Body of pancreas (tissue), 4 donors: ENCODE measurements around the gene PRR19. TPM values are rescaled to one million over a fixed set of nuclear protein-coding genes. Genes with fewer than 3 reads are reported as not detected.

Experiments
- ATAC-seq: fragments of 150-250 bp; one replicate; pipeline ENCODE4 v1.9.1; 2016
- DNase-seq, 4 donors: peaks; one replicate each; pipeline ENCODE4 v3.0.0-alpha.2; 2019
- H3K27ac ChIP-seq, 4 donors: fragments of 200-600 bp; sonication (generic); 1 replicate in 3 of 4; 2 replicates in 1 of 4; pipeline versions ENCODE4 v1.5.1 to v1.6.1; 2016 to 2019; ENCODE audit warnings: mild to moderate bottlenecking in 1 of 4, mixed read lengths in 1 of 4, moderate library complexity in 1 of 4
- H3K27me3 ChIP-seq, 2 donors: fragments of 200-600 bp; sonication (generic); one replicate each; pipeline ENCODE4 v1.6.0; 2016; ENCODE audit warnings: mild to moderate bottlenecking in 1 of 2
- H3K36me3 ChIP-seq, 2 donors: fragments of 200-600 bp; sonication (generic); replicated peaks in 1 of 2; 2 replicates each; pipeline ENCODE4 v1.5.1; 2016; ENCODE audit warnings: low read depth in 2 of 2; ENCODE audit not compliant: insufficient read depth in 1 of 2
- H3K4me1 ChIP-seq: fragments of 200-600 bp; sonication (generic); one replicate; pipeline ENCODE4 v1.6.0; 2016
- H3K4me3 ChIP-seq, 2 donors: fragments of 200-600 bp; sonication (generic); 1 replicate in 1 of 2; 2 replicates in 1 of 2; pipeline ENCODE4 v1.5.1; 2016 to 2019
- H3K9me3 ChIP-seq, 3 donors: fragments of 200-600 bp; sonication (generic); 1 replicate in 2 of 3; 2 replicates in 1 of 3; pipeline ENCODE4 v1.5.1; 2016
- POLR2A ChIP-seq, 3 donors: fragments of 450-650 bp; IDR thresholded peaks; one replicate each; pipeline ENCODE4 v1.6.1; 2016; ENCODE audit warnings: antibody characterized with exemption in 3 of 3, mild to moderate bottlenecking in 2 of 3
- WGBS, 2 donors: methylation state at CpG; one replicate each; pipeline ENCODE4 v1.1.5; 2017; 5-methylcytosine and 5-hydroxymethylcytosine counted together
- intact Hi-C: fragments of 100-400 bp; cut with DNase I; formaldehyde crosslinking; loops from one replicate; pipeline ENCODE4 v1.15.1; 2023
- total RNA-seq, 2 donors: library from RNA; depleted of rRNA; stranded (reverse); fragments of >200 nt; gene quantifications; one replicate each; pipeline ENCODE4 v1.1.0, GENCODE V29; 2016
- TF ChIP-seq, protein P1 (sequence below), 7 experiments: fragments of 450-650 bp in 4 of 7; fragments of 200-600 bp in 3 of 7; sonication (generic) in 3 of 7; IDR thresholded peaks; one replicate each; pipeline ENCODE4 v1.5.1; 2016 to 2019; ENCODE audit warnings: antibody characterized with exemption in 7 of 7

PRR19 gene
- total RNA-seq, 2 donors from 2014 or later, result 0.52 TPM; not detected in 1

DNA sequence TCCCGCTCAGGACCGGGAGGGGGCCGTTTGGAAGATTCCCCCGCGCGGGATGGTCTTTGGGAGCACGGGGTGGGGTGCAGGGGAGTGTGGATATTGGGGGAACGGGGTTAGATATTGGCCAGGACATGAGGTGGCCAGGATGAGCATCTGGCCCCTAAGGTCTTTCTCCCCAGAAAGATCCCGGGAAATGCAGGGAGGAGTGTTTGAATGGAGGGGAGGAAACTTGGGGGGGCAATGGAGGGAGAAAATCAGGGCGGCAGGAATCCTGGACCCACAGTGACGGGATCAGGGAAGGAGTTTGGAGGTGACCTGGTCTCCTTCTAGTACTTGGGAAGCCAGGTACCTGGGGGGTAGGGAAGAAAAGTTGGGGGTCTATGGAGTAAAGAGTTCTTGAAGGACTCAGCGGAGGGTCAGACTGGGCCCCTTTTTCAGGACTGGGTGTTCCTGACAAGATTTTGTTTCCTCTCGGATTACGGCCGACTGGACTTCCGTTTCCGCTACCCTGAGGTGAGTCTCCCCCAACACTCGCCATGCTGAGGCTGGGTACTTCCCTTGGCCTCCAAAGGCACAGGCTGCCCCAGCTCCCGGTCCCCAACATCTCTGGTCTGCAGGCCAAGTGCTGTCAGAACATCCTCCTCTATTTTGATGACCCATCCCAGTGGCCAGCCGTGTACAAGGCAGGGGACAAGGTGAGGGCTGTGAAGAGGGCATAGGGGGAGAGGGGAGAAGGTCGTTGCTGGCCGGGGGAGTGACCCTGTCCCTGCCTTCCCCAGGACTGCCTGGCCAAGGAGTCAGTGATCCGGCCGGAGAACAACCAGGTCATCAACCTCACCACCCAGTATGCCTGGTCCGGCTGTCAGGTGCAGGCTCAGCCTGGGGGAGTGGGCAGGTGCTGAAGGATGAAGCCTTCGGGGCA lies 12.2 kb downstream of the PRR19 start:
- DNase-seq (no peak), ATAC-seq (no peak)
- Histone ChIP-seq H3K27me3 (no peaks in the 10 kb centered on the region), H3K36me3 (no peaks in the 10 kb centered on the region), H3K4me3 (no peak overlapping the region), H3K27ac (no peak overlapping the region), H3K4me1 (peaks cover 15% of the 10 kb centered on the region), H3K9me3 (no peaks in the 10 kb centered on the region)
- intact Hi-C loops, result no loop called here
- 36 to 38% methylated on average over 23 to 26 of the region's 26 CpGs for WGBS, 2 donors
- TF ChIP-seq, protein P1, sequence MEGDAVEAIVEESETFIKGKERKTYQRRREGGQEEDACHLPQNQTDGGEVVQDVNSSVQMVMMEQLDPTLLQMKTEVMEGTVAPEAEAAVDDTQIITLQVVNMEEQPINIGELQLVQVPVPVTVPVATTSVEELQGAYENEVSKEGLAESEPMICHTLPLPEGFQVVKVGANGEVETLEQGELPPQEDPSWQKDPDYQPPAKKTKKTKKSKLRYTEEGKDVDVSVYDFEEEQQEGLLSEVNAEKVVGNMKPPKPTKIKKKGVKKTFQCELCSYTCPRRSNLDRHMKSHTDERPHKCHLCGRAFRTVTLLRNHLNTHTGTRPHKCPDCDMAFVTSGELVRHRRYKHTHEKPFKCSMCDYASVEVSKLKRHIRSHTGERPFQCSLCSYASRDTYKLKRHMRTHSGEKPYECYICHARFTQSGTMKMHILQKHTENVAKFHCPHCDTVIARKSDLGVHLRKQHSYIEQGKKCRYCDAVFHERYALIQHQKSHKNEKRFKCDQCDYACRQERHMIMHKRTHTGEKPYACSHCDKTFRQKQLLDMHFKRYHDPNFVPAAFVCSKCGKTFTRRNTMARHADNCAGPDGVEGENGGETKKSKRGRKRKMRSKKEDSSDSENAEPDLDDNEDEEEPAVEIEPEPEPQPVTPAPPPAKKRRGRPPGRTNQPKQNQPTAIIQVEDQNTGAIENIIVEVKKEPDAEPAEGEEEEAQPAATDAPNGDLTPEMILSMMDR (IDR thresholded peaks at IDR 0.05), result no peak
- TF ChIP-seq POLR2A (IDR thresholded peaks at IDR 0.05), result no peak

DNA sequence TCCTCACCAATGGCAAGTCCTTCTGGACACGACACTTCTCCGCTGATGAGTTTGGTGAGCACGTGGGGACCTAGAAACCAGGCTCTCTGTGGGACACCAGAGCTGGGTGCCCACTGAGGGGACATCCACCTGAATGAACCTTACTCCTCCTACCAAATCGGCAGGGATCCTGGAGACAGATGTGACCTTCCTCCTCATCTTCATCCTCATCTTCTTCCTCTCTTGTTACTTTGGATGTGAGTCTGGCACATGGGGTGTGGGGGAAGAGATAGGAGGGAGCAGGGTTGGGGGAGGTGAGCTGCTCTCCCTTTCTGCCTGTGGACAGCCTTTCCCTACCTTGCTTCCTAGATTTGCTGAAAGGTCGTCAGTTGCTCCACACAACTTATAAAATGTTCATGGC lies 13.1 kb downstream of the PRR19 start:
- Histone ChIP-seq H3K4me1 (peaks cover 15% of the 10 kb centered on the region), H3K27me3 (no peaks in the 10 kb centered on the region), H3K36me3 (no peaks in the 10 kb centered on the region), H3K4me3 (no peak overlapping the region), H3K27ac (no peak overlapping the region), H3K9me3 (no peaks in the 10 kb centered on the region)
- DNase-seq, result no peak
- 72 to 77% methylated on average over 4 to 5 of the region's 5 CpGs for WGBS, 2 donors
- intact Hi-C loops, result no loop called here
- ATAC-seq, result no peak
- no peak for TF ChIP-seq POLR2A (IDR thresholded peaks at IDR 0.05)
- TF ChIP-seq, protein P1 (IDR thresholded peaks at IDR 0.05), result no peak

DNA sequence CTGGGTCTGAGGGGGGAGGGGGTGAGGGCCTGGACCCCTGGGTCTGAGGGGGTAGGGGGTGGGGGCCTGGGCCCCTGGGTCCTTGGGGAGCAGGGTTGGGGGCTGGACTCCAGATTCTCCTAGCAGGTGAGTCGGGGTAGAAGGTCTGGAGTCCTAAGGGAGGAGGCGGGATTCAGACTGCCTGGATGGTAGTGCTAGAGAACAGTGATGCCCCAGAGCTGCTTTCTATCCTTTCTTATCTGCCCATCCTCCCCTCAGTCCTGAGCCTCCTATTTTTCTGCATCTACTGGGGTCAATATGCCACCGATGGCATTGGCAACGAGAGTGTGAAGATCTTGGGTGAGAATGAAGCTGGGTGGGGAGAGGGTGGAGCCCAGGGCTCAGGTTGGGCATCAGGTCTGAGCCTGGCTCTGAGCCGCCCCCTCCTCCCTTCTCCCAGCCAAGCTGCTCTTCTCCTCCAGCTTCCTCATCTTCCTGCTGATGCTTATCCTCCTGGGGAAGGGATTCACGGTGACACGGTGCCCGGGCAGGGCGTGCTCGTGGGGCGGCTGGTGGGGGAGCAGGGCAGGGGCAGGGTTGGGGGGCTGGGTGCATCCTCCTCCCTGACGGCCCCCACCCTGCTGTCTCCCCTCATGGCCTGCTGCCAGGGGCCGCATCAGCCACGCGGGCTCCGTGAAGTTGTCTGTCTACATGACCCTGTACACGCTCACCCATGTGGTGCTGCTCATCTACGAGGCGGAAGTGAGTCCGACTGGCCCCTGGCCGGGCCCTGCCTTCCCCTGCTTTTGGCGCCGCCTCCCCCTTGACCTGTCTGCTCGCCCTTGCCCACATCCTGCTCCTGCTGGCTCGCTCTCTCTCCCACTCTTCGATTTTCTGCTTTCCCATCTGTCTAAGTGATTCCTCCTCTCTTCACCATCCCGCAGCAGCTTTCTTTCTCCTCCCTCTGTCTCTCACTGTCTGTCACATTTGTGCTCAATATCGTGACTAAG lies 14.6 kb downstream of the PRR19 start:
- Histone ChIP-seq H3K9me3 (no peaks in the 10 kb centered on the region), H3K36me3 (no peaks in the 10 kb centered on the region), H3K4me1 (peaks cover 15% of the 10 kb centered on the region), H3K27ac (no peak overlapping the region), H3K27me3 (no peaks in the 10 kb centered on the region), H3K4me3 (no peak overlapping the region)
- no peak for DNase-seq
- no peak for ATAC-seq
- TF ChIP-seq POLR2A (IDR thresholded peaks at IDR 0.05), result no peak
- TF ChIP-seq, protein P1 (IDR thresholded peaks at IDR 0.05), result no peak
- WGBS, 2 donors, result 46% methylated on average over 20 to 28 of the region's 28 CpGs
- intact Hi-C loops, result no loop called here

DNA sequence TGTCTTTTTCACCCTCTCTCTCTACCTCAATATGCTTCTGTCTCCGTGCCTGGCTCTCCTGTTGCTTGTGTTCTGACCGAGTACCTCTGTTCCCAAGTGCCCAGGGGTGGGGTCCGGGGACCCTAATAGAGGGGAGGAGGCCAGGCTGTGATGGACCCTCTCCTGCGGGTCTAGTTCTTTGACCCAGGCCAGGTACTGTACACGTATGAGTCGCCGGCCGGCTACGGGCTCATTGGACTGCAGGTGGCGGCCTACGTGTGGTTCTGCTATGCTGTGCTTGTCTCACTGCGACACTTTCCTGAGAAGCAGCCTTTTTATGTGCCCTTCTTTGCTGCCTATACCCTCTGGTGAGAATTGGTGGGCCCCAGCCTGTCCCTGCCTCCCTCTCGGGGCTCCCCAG lies 15.6 kb downstream of the PRR19 start:
- H3K27ac ChIP-seq, result no peak overlapping the region
- no peaks in the 10 kb centered on the region for H3K36me3 ChIP-seq
- H3K4me1 ChIP-seq, result peaks cover 14% of the 10 kb centered on the region
- no peak for ATAC-seq
- no peak for DNase-seq
- whole genome bisulfite sequencing, 2 donors, result 81 to 84% methylated on average over 13 of the region's 13 CpGs
- no peak for TF ChIP-seq POLR2A (IDR thresholded peaks at IDR 0.05)
- H3K9me3 ChIP-seq, result no peaks in the 10 kb centered on the region
- no peaks in the 10 kb centered on the region for H3K27me3 ChIP-seq
- intact Hi-C loops, result no loop called here
- no peak overlapping the region for H3K4me3 ChIP-seq

DNA sequence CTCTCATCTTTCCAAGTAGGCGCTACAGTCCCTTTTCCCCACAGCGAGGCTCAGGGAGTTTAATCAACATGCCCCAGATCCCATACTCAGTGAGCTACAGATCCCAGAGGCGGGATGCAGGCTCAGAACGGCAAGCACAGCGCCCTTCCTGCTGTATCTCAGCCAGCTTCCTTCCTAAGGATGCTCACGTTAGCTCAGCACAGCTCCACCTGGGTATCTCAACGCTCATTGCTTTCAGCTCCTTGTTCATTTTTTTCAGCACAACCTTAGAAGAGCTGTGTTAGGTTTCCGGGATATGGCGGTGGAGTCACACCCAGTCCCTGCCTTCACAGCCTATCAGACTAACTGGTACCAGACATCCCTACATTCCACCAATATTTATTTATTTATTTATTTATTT lies 20.4 kb downstream of the PRR19 start:
- Histone ChIP-seq H3K27ac (no peak overlapping the region), H3K36me3 (no peaks in the 10 kb centered on the region), H3K4me3 (no peak overlapping the region), H3K4me1 (peaks cover 29% of the 10 kb centered on the region), H3K27me3 (peaks cover 0 to 14% of the 10 kb centered on the region in 2 donors), H3K9me3 (no peaks in the 10 kb centered on the region)
- intact Hi-C loops, result no loop called here
- ATAC-seq (no peak), DNase-seq (no peak)
- no peak for TF ChIP-seq POLR2A (IDR thresholded peaks at IDR 0.05)
- TF ChIP-seq, protein P1 (IDR thresholded peaks at IDR 0.05), result no peak
- WGBS, 2 donors, result 71 to 72% methylated on average over 9 of the region's 9 CpGs
